Astrocyte (in vitro differentiated cells and primary cell): Measurements from ENCODE around the gene OSBPL2. TPM values are rescaled to one million over a fixed set of nuclear protein-coding genes. Genes with fewer than 3 reads are reported as not detected.

Source experiments
- DNase-seq: peaks from one replicate; pipeline ENCODE4 v3.0.0-alpha.2; 2010; ENCODE audit warnings: low read depth
- FAIRE-seq: peaks from 2 replicates; lab custom pipeline; 2011; peaks lifted over from hg19 to GRCh38; lab: Jason Lieb, UNC
- H2AFZ ChIP-seq: 2 replicates; pipeline ENCODE4 v1.6.0; 2012; ENCODE audit warnings: low read depth, low read length, inconsistent platforms
- H3K27ac ChIP-seq: 2 replicates; pipeline ENCODE4 v1.5.1; 2011; ENCODE audit warnings: low read depth, low read length, inconsistent platforms
- H3K27me3 ChIP-seq: 2 replicates; pipeline ENCODE4 v1.6.0; 2011; ENCODE audit warnings: low read length, inconsistent platforms; ENCODE audit not compliant: insufficient read depth
- H3K36me3 ChIP-seq: 2 replicates; pipeline ENCODE4 v1.5.1; 2011; ENCODE audit warnings: low read length, inconsistent platforms; ENCODE audit not compliant: insufficient read depth
- H3K4me1 ChIP-seq: 2 replicates; pipeline ENCODE4 v1.5.1; 2011; ENCODE audit warnings: low read length, inconsistent platforms; ENCODE audit not compliant: insufficient read depth
- H3K4me2 ChIP-seq: 2 replicates; pipeline ENCODE4 v1.6.0; 2012; ENCODE audit warnings: low read length, inconsistent platforms
- H3K4me3 ChIP-seq: 2 replicates; pipeline ENCODE4 v1.5.1; 2011; ENCODE audit warnings: low read depth, mild to moderate bottlenecking, low read length, inconsistent platforms; ENCODE audit not compliant: insufficient read depth
- H3K79me2 ChIP-seq: 2 replicates; pipeline ENCODE4 v1.6.0; 2012; ENCODE audit warnings: mild to moderate bottlenecking, low read length, inconsistent platforms; ENCODE audit not compliant: insufficient read depth
- H3K9ac ChIP-seq: 2 replicates; pipeline ENCODE4 v1.6.0; 2012; ENCODE audit warnings: mild to moderate bottlenecking, low read length, inconsistent platforms
- H3K9me3 ChIP-seq: 2 replicates; pipeline ENCODE4 v1.5.1; 2012; ENCODE audit warnings: low read depth, mild to moderate bottlenecking, low read length, inconsistent platforms; ENCODE audit not compliant: insufficient read depth
- H4K20me1 ChIP-seq: 2 replicates; pipeline ENCODE4 v1.6.0; 2012; ENCODE audit warnings: low read length, inconsistent platforms; ENCODE audit not compliant: insufficient read depth
- H3K27ac Mint-ChIP-seq: one replicate; pipeline ENCODE4 v1.8.0; 2021; ENCODE audit warnings: mild to moderate bottlenecking, mixed read lengths; ENCODE audit not compliant: unreplicated experiment
- H3K27me3 Mint-ChIP-seq: one replicate; pipeline ENCODE4 v1.8.0; 2021; ENCODE audit warnings: low read depth, mixed read lengths; ENCODE audit not compliant: unreplicated experiment
- H3K36me3 Mint-ChIP-seq: one replicate; pipeline ENCODE4 v1.8.0; 2021; ENCODE audit warnings: low read depth, mixed read lengths; ENCODE audit not compliant: unreplicated experiment
- H3K4me1 Mint-ChIP-seq: one replicate; pipeline ENCODE4 v1.8.0; 2021; ENCODE audit warnings: low read depth, mixed read lengths; ENCODE audit not compliant: unreplicated experiment
- H3K4me3 Mint-ChIP-seq: one replicate; pipeline ENCODE4 v1.8.0; 2021; ENCODE audit warnings: mild to moderate bottlenecking, moderate library complexity, mixed read lengths; ENCODE audit not compliant: unreplicated experiment
- H3K9me3 Mint-ChIP-seq: one replicate; pipeline ENCODE4 v1.8.0; 2021; ENCODE audit warnings: mild to moderate bottlenecking, mixed read lengths; ENCODE audit not compliant: unreplicated experiment
- CTCF ChIP-seq: IDR thresholded peaks from 2 replicates; pipeline ENCODE4 v1.5.1; 2011; ENCODE audit warnings: low read depth, mild to moderate bottlenecking, inconsistent platforms, low read length, moderate library complexity; ENCODE audit not compliant: insufficient read depth
- EZH2 ChIP-seq: IDR thresholded peaks from 2 replicates; pipeline ENCODE4 v1.6.1; 2012; ENCODE audit warnings: mild to moderate bottlenecking, low read length, inconsistent platforms; ENCODE audit not compliant: insufficient read depth
- total RNA-seq: library from RNA; stranded (reverse); gene quantifications from 2 replicates; pipeline ENCODE4 v1.2.1, GENCODE V29; 2021

Gene OSBPL2
- total RNA-seq, 1 donor from 2014 or later = 60.3 TPM

DNA sequence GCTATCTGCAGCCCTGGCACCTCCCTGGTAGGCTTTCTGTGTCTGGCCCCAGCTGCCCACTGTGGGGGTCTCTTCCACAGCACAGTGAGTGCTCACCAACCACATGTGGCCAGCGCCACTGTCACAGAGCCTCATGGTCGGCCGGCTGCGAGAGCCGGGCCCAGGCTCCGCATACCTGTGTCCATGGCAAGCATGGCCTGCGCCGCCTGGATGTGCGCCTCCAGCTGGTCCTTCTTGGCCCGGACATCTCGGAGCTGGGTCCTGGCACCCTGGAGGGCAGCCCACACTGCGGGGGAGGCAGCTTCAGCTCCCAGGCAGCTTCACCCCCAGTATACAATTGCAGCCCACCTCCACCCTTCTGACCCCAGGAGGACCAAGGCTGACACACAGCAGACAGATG is 77.5 kb downstream of the OSBPL2 start:
- Histone ChIP-seq H3K4me3 (no peak overlapping the region), H3K36me3 (no peaks in the 10 kb centered on the region), H3K9ac (no peak overlapping the region), H3K9me3 (no peaks in the 10 kb centered on the region), H3K4me2 (no peak overlapping the region), H3K27ac (no peak overlapping the region), H3K79me2 (no peaks in the 10 kb centered on the region), H3K4me1 (no peaks in the 10 kb centered on the region), H4K20me1 (no peaks in the 10 kb centered on the region), H2AFZ (no peak overlapping the region), H3K27me3 (no peaks in the 10 kb centered on the region)
- Mint-ChIP-seq H3K36me3 (peaks cover 15% of the 10 kb centered on the region), H3K4me1 (no peaks in the 10 kb centered on the region), H3K27ac (peak overlapping the region; percentile 53), H3K9me3 (no peaks in the 10 kb centered on the region), H3K27me3 (no peaks in the 10 kb centered on the region), H3K4me3 (no peak overlapping the region)
- TF ChIP-seq CTCF (no peak), EZH2 (no peak)
- DNase-seq (no peak), FAIRE-seq (no peak)

DNA sequence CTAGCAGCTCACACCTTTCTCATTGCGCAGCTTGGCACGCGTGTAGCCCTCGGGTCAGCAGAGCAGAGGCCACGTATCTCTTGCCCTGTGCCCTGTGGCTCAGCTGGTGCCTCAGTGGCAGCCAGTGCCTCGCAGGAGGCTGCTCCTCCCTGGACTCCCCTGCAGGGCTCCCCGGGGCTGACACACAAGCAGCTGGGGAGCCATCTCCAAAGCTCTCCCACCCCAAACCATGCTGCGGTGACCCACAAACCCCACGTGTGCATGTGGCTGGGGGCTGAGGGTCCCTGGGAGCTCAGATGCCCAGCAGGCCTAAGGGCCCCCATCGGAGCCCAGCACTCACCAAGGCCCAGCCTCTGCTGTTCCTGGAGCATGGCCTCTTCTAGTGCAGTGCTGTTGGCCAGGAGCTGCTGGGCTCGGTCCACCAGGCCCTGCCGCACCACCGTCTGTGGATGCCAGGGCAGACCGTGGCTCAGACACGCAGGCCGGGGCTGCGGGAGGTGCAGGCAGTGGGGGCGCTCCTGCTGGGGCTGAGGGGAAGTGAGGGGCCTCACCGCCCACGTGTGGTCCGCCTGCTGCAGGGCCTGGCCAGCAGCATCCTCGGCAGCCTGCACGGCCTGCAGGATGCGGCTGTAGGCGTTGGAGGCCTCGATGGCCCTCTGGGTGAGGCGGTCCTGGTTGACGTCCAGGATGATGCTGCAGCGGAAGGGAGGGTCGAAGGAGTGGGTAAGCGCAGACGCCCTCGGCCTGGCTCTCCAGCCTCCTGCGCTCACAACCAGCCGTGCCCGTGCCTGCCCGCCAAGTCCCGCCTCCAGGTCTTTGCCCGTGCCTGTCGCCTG is 78.2 kb downstream of the OSBPL2 start:
- Histone ChIP-seq H3K9me3 (no peaks in the 10 kb centered on the region), H3K27ac (no peak overlapping the region), H3K36me3 (no peaks in the 10 kb centered on the region), H3K27me3 (no peaks in the 10 kb centered on the region), H3K9ac (no peak overlapping the region), H3K4me2 (no peak overlapping the region), H4K20me1 (no peaks in the 10 kb centered on the region), H3K4me3 (no peak overlapping the region), H2AFZ (no peak overlapping the region), H3K4me1 (no peaks in the 10 kb centered on the region), H3K79me2 (no peaks in the 10 kb centered on the region)
- Mint-ChIP-seq H3K4me1 (no peaks in the 10 kb centered on the region), H3K27me3 (no peaks in the 10 kb centered on the region), H3K27ac (no peak overlapping the region), H3K4me3 (no peak overlapping the region), H3K36me3 (peaks cover 15% of the 10 kb centered on the region), H3K9me3 (no peaks in the 10 kb centered on the region)
- FAIRE-seq (no peak), DNase-seq (no peak)
- TF ChIP-seq EZH2 (no peak), CTCF (no peak)

- Histone ChIP-seq H3K9me3 (no peaks in the 10 kb centered on the region), H3K36me3 (no peaks in the 10 kb centered on the region), H3K4me3 (no peak overlapping the region), H3K4me1 (no peaks in the 10 kb centered on the region), H3K4me2 (no peak overlapping the region), H3K27me3 (no peaks in the 10 kb centered on the region), H2AFZ (no peak overlapping the region), H4K20me1 (no peaks in the 10 kb centered on the region), H3K27ac (no peak overlapping the region), H3K9ac (no peak overlapping the region), H3K79me2 (no peaks in the 10 kb centered on the region)
- Mint-ChIP-seq H3K9me3 (no peaks in the 10 kb centered on the region), H3K4me1 (no peaks in the 10 kb centered on the region), H3K27ac (no peak overlapping the region), H3K4me3 (no peak overlapping the region), H3K36me3 (peaks cover 15% of the 10 kb centered on the region), H3K27me3 (no peaks in the 10 kb centered on the region)
- FAIRE-seq = no peak
- no peak for DNase-seq
- no peak for TF ChIP-seq EZH2
- TF ChIP-seq CTCF = no peak
Observed at GRCh38 chr20:62317167-62317655, 78.9 kb downstream of the OSBPL2 start.
